ENCODE measurements around the gene MRPS26.
A peak's percentile ranks its signal among the peaks of the same experiment; 100 is the strongest.

The MRPS26 gene

GRCh38 chr20:3084986-3085360 lies 39.1 kb downstream of the MRPS26 start:
- H3K4me3 ChIP-seq (replicated peaks in 1 of 2; ENCODE audit: low read depth in 2 of 2, low read length in 2 of 2) = no peak overlapping the region
- no peak for TF ChIP-seq CTCF (IDR thresholded peaks at IDR 0.05; ENCODE audit: low read depth, low read length)
- DNase-seq (ENCODE audit: low read depth in 2 of 2) = no peak

GRCh38 chr20:3085571-3086072 lies 39.8 kb downstream of the MRPS26 start:
- no peak for TF ChIP-seq CTCF (IDR thresholded peaks at IDR 0.05; ENCODE audit: low read depth, low read length)
- DNase-seq (ENCODE audit: low read depth in 2 of 2) = no peak

GRCh38 chr20:3088031-3088430 lies 42.2 kb downstream of the MRPS26 start:
- no peak for DNase-seq (ENCODE audit: low read depth in 2 of 2)
- no peak for TF ChIP-seq CTCF (IDR thresholded peaks at IDR 0.05; ENCODE audit: low read depth, low read length)
- H3K4me3 ChIP-seq (replicated peaks in 1 of 2; ENCODE audit: low read depth in 2 of 2, low read length in 2 of 2) = no peak overlapping the region

More at GRCh38 chr20:3085571-3086072, 39.8 kb downstream of the MRPS26 start:
- no peak overlapping the region for H3K4me3 ChIP-seq (replicated peaks in 1 of 2; ENCODE audit: low read depth in 2 of 2, low read length in 2 of 2)

GRCh38 chr20:3090565-3090964 lies 44.7 kb downstream of the MRPS26 start:
- H3K4me3 ChIP-seq (replicated peaks in 1 of 2; ENCODE audit: low read depth in 2 of 2, low read length in 2 of 2) = no peak overlapping the region
- no peak for DNase-seq (ENCODE audit: low read depth in 2 of 2)
- TF ChIP-seq CTCF (IDR thresholded peaks at IDR 0.05; ENCODE audit: low read depth, low read length) = no peak

- peak in 1 of 2 donors; percentile 7 for DNase-seq (ENCODE audit: low read depth in 2 of 2)
- TF ChIP-seq CTCF (IDR thresholded peaks at IDR 0.05; ENCODE audit: low read depth, low read length) = no peak
- H3K4me3 ChIP-seq (replicated peaks in 1 of 2; ENCODE audit: low read depth in 2 of 2, low read length in 2 of 2) = peak overlapping the region in 1 of 2 donors; percentile 33
Measured at GRCh38 chr20:3092611-3093379, 46.9 kb downstream of the MRPS26 start.

GRCh38 chr20:3093861-3094361 lies 48.1 kb downstream of the MRPS26 start:
- no peak for DNase-seq (ENCODE audit: low read depth in 2 of 2)
- TF ChIP-seq CTCF (IDR thresholded peaks at IDR 0.05; ENCODE audit: low read depth, low read length) = no peak
- H3K4me3 ChIP-seq (replicated peaks in 1 of 2; ENCODE audit: low read depth in 2 of 2, low read length in 2 of 2) = no peak overlapping the region
